ENCODE data around the gene COL6A3. TPM values are rescaled to one million over a fixed set of nuclear protein-coding genes. Genes with fewer than 3 reads are reported as not detected.
A peak's percentile ranks its signal among the peaks of the same experiment; 100 is the strongest.

COL6A3 gene
- polyA plus RNA-seq, 1 donor = 235 TPM

- DNase-seq = no peak
Observed at GRCh38 chr2:237297421-237298150, 116.4 kb downstream of the COL6A3 start.

- DNase-seq = no peak
Observed at GRCh38 chr2:237296756-237297155, 117.2 kb downstream of the COL6A3 start.

GRCh38 chr2:237295889-237296480 is 118.0 kb downstream of the COL6A3 start:
- no peak for DNase-seq

GRCh38 chr2:237294460-237294859 is 119.5 kb downstream of the COL6A3 start:
- DNase-seq = no peak

- DNase-seq = no peak
Observed at GRCh38 chr2:237293978-237294377, 120.0 kb downstream of the COL6A3 start.

GRCh38 chr2:237291138-237291792 is 122.7 kb downstream of the COL6A3 start:
- DNase-seq = peak; percentile 97

GRCh38 chr2:237290261-237290660 is 123.7 kb downstream of the COL6A3 start:
- DNase-seq = no peak

- DNase-seq = no peak
Observed at GRCh38 chr2:237289139-237289538, 124.8 kb downstream of the COL6A3 start.

- DNase-seq = no peak
Observed at GRCh38 chr2:237287872-237288271, 126.1 kb downstream of the COL6A3 start.

GRCh38 chr2:237283131-237283928 is 130.6 kb downstream of the COL6A3 start:
- no peak for DNase-seq

GRCh38 chr2:237282568-237283128 is 131.3 kb downstream of the COL6A3 start:
- DNase-seq = no peak

- DNase-seq = no peak
Observed at GRCh38 chr2:237281836-237282306, 132.1 kb downstream of the COL6A3 start.

GRCh38 chr2:237280939-237281338 is 133.0 kb downstream of the COL6A3 start:
- DNase-seq = no peak

- DNase-seq = peak; percentile 72
Observed at GRCh38 chr2:237280229-237280628, 133.7 kb downstream of the COL6A3 start.

GRCh38 chr2:237279012-237279768 is 134.8 kb downstream of the COL6A3 start:
- DNase-seq = no peak

GRCh38 chr2:237278568-237278967 is 135.4 kb downstream of the COL6A3 start:
- DNase-seq = no peak

- no peak for DNase-seq
Observed at GRCh38 chr2:237276716-237277490, 137.1 kb downstream of the COL6A3 start.

All from left kidney (tissue), 2 donors.